Gastrocnemius medialis (tissue), 4 donors: ENCODE results near the gene TRIM69. TPM values are rescaled to one million over a fixed set of nuclear protein-coding genes. Genes with fewer than 3 reads are reported as not detected.
A peak's percentile ranks its signal among the peaks of the same experiment; 100 is the strongest.

ENCODE experiments used
- ATAC-seq, 2 donors: fragments of 150-250 bp; one replicate each; pipeline ENCODE4 v1.9.1; 2016
- DNase-seq, 2 donors: peaks; one replicate each; pipeline ENCODE4 v3.0.0-alpha.2; 2019
- H3K27ac ChIP-seq, 4 donors: fragments of 200-600 bp; sonication (generic); 1 replicate in 1 of 4; 2 replicates in 3 of 4; pipeline ENCODE4 v1.5.1; 2016 to 2018; ENCODE audit warnings: mild to moderate bottlenecking in 2 of 4, moderate library complexity in 1 of 4
- H3K27me3 ChIP-seq, 3 donors: fragments of 200-600 bp; sonication (generic) in 2 of 3; 1 replicate in 1 of 3; 2 replicates in 2 of 3; pipeline versions ENCODE4 v1.5.1 to v1.6.0; 2016 to 2019; ENCODE audit warnings: mild to moderate bottlenecking in 1 of 3, moderate library complexity in 1 of 3
- H3K36me3 ChIP-seq, 2 donors: fragments of 200-600 bp; sonication (generic) in 1 of 2; one replicate each; pipeline ENCODE4 v1.5.1; 2017 to 2018
- H3K4me1 ChIP-seq, 2 donors: fragments of 200-600 bp; sonication (generic) in 1 of 2; one replicate each; pipeline ENCODE4 v1.5.1; 2016 to 2017; ENCODE audit warnings: mild to moderate bottlenecking in 2 of 2
- H3K4me3 ChIP-seq, 4 donors: fragments of 200-600 bp; sonication (generic) in 3 of 4; 1 replicate in 1 of 4; 2 replicates in 3 of 4; pipeline ENCODE4 v1.5.1; 2016 to 2019; ENCODE audit warnings: mild to moderate bottlenecking in 2 of 4
- H3K9me3 ChIP-seq, 3 donors: fragments of 200-600 bp; sonication (generic) in 2 of 3; 1 replicate in 1 of 3; 2 replicates in 2 of 3; pipeline ENCODE4 v1.5.1; 2016 to 2019
- POLR2A ChIP-seq, 2 donors: fragments of 450-650 bp; IDR thresholded peaks; one replicate each; pipeline ENCODE4 v1.6.1; 2017; ENCODE audit warnings: antibody characterized with exemption in 2 of 2, mild to moderate bottlenecking in 2 of 2, moderate library complexity in 2 of 2
- in situ Hi-C, 4 donors: fragments of 200-750 bp; cut with MboI; loops; one replicate each; pipeline versions ENCODE4 v1.15.0 to v1.8.0; 2017; ENCODE audit warnings: low sequenced_read_pairs in 4 of 4
- intact Hi-C: fragments of 100-400 bp; cut with DNase I; formaldehyde crosslinking; loops from one replicate; pipeline ENCODE4 v1.15.1; 2023; ENCODE audit warnings: low total_unique reads
- total RNA-seq, 4 donors: library from RNA; depleted of rRNA; stranded (reverse); fragments of >200 nt; gene quantifications; one replicate each; pipeline versions ENCODE4 v1.1.0 to v1.2.3, GENCODE V29; 2016
- TF ChIP-seq, protein P1 (sequence below), 5 experiments: fragments of 450-650 bp in 3 of 5; fragments of 200-600 bp in 2 of 5; sonication (generic) in 2 of 5; IDR thresholded peaks in 4 of 5; conservative IDR thresholded peaks in 1 of 5; 1 replicate in 4 of 5; 2 replicates in 1 of 5; pipeline ENCODE4 v1.5.1; 2016 to 2019; ENCODE audit warnings: antibody characterized with exemption in 5 of 5, mild to moderate bottlenecking in 3 of 5, moderate library complexity in 3 of 5

TRIM69 gene
- total RNA-seq, 4 donors from 2014 or later = 13.5 to 20.8 (median 17.6) TPM

DNA sequence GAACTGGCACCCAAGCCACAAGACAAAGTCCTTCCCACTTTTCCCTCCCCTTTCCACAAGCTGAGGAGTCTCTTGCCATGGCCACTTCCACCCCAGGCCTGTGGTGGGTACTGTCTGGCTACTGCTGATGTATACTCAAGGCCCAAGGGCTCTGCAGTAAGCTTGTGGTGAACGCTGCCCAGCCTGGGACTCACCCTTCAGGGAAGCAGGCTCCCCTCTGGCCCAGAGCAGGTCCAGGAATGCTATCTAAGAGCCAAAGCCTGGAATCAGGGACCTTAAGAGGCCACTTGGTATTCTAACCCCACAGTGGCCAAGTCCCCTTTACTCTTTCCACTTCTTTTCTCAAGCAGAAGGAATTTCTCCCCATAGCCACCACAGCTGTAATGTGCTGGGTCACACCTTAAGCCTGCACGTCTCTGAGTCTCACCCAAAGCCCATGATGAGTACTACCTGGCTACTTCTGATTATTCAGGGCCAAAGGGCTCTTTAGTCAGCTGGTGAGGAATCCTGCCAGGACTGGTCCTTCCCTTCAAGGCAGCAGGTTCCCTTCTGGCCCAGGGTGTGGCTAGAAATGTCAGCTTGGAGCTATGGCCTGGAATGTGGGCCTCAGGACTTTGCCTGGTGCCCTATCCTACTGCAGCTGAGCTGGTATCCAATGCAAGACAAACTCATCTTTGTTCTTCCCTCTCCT is 29.2 kb upstream of the TRIM69 start:
- ATAC-seq (no peak), DNase-seq (no peak)
- in situ Hi-C loops (loop anchor here in 1 of 4 donors (25.0 kb wide), 1 partner anchor 920 kb away; the partner anchor contains the start of genes ELL3 and SERF2), intact Hi-C loops (no loop called here)
- H3K36me3 ChIP-seq = no peaks in the 10 kb centered on the region
- H3K27ac ChIP-seq = no peak overlapping the region
- no peak for TF ChIP-seq POLR2A (IDR thresholded peaks at IDR 0.05)
- TF ChIP-seq, protein P1, sequence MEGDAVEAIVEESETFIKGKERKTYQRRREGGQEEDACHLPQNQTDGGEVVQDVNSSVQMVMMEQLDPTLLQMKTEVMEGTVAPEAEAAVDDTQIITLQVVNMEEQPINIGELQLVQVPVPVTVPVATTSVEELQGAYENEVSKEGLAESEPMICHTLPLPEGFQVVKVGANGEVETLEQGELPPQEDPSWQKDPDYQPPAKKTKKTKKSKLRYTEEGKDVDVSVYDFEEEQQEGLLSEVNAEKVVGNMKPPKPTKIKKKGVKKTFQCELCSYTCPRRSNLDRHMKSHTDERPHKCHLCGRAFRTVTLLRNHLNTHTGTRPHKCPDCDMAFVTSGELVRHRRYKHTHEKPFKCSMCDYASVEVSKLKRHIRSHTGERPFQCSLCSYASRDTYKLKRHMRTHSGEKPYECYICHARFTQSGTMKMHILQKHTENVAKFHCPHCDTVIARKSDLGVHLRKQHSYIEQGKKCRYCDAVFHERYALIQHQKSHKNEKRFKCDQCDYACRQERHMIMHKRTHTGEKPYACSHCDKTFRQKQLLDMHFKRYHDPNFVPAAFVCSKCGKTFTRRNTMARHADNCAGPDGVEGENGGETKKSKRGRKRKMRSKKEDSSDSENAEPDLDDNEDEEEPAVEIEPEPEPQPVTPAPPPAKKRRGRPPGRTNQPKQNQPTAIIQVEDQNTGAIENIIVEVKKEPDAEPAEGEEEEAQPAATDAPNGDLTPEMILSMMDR (IDR thresholded peaks at IDR 0.05 in 4 of 5, conservative IDR thresholded peaks at IDR 0.05 in 1 of 5) = no peak
- peaks cover 0 to 8% of the 10 kb centered on the region in 2 donors for H3K4me1 ChIP-seq
- H3K4me3 ChIP-seq = no peak overlapping the region
- no peaks in the 10 kb centered on the region for H3K27me3 ChIP-seq
- H3K9me3 ChIP-seq = no peaks in the 10 kb centered on the region

DNA sequence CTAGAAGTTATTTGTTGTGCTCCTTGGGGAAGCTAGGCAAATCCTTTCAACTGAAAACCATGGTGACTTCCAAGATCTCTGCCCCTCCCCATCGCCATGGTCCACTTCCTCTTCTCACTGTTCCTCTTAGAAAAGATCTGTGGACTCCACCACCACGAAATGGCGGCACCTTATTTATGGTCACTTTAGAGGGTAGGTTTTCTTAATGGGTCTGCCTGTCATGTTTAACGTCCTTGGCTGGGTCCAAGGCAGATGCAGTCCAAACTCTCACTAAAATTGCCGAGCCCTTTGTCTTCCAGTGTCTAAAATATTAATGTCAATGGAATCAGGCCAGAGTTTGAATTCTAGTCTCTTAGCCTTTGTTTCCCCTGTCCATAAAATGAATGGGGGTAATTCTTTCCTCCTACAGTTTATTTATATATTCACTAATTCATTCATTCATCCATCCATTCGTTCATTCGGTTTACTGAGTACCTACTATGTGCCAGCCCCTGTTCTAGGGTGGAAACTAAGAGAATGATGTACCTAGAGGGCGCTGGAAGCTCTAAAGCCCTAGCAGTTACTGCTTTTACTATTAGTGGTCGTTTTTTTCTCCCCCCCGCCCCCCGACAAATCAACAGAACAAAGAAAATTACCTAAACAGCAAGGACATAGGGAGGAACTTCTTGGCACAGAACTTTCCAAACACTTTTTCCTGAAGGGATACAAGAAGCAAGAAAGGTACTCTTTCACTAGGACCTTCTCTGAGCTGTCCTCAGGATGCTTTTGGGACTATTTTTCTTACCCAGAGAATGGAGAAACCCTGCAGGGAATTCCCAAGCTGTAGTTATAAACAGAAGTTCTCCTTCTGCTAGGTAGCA is 25.9 kb upstream of the TRIM69 start:
- intact Hi-C loops = loop anchor here (1.0 to 10.0 kb wide), 7 partner anchors 19 to 927 kb away; partner anchors contain the start of genes CTDSPL2, GOLM2, SHF and SPG11
- ATAC-seq (peak; percentile 4 to 6), DNase-seq (peak in 1 of 2 donors; percentile 19)
- peaks cover 0 to 4% of the 10 kb centered on the region in 2 donors for H3K36me3 ChIP-seq
- in situ Hi-C loops = loop anchor here in 1 of 4 donors (5.0 to 25.0 kb wide), 2 partner anchors 48 to 923 kb away; partner anchors contain the start of genes ELL3, SERF2 and SPG11
- H3K4me3 ChIP-seq = peak overlapping the region; percentile 91 to 97 (median 94)
- H3K4me1 ChIP-seq = peaks cover 19 to 21% of the 10 kb centered on the region in 2 donors
- peak overlapping the region; percentile 96 to 99 (median 98) for H3K27ac ChIP-seq
- H3K27me3 ChIP-seq = no peaks in the 10 kb centered on the region
- TF ChIP-seq, protein P1 (IDR thresholded peaks at IDR 0.05 in 4 of 5, conservative IDR thresholded peaks at IDR 0.05 in 1 of 5) = peak in 1 of 5 experiments; percentile 25
- TF ChIP-seq POLR2A (IDR thresholded peaks at IDR 0.05) = peak in 1 of 2 donors; percentile 23
- no peaks in the 10 kb centered on the region for H3K9me3 ChIP-seq

DNA sequence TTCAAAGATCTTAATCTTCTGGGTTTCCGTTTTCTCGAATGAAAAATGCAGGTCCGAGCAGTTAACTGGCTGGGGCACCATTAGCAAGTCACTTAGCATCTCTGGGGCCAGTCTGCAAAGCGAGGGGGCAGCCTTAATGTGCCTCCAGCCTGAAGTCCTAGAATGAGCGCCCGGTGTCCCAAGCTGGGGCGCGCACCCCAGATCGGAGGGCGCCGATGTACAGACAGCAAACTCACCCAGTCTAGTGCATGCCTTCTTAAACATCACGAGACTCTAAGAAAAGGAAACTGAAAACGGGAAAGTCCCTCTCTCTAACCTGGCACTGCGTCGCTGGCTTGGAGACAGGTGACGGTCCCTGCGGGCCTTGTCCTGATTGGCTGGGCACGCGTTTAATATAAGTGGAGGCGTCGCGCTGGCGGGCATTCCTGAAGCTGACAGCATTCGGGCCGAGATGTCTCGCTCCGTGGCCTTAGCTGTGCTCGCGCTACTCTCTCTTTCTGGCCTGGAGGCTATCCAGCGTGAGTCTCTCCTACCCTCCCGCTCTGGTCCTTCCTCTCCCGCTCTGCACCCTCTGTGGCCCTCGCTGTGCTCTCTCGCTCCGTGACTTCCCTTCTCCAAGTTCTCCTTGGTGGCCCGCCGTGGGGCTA is 25.1 kb upstream of the TRIM69 start, which contains the start of the genes B2M and PATL2:
B2M (plus strand) TSS at position 422 of the 647 bp plus-strand sequence; CDS start at position 452, 30 bp downstream.
PATL2 (minus strand) TSS at position 228 of the 647 bp plus-strand sequence. CDS start 34,833 bp downstream, outside the sequence.
- Histone ChIP-seq H3K27ac (peak within 1 kb of the TSS; percentile 96 to 99 (median 98)), H3K36me3 (peaks cover 0 to 12% of the 10 kb centered on the region in 2 donors), H3K4me1 (peaks cover 21 to 25% of the 10 kb centered on the region in 2 donors), H3K4me3 (peak within 1 kb of the TSS; percentile 91 to 97 (median 94)), H3K27me3 (no peaks in the 10 kb centered on the region), H3K9me3 (no peaks in the 10 kb centered on the region)
- in situ Hi-C loops = loop anchor here in 1 of 4 donors (5.0 to 25.0 kb wide), 2 partner anchors 49 to 924 kb away; partner anchors contain the start of genes ELL3, SERF2 and SPG11
- intact Hi-C loops = loop anchor here (1.0 to 10.0 kb wide), 7 partner anchors 18 to 926 kb away; partner anchors contain the start of genes CTDSPL2, GOLM2, SHF and SPG11
- peak; percentile 92 to 97 for DNase-seq
- peak; percentile 98 to 99 for TF ChIP-seq POLR2A (IDR thresholded peaks at IDR 0.05)
- TF ChIP-seq, protein P1 (IDR thresholded peaks at IDR 0.05 in 4 of 5, conservative IDR thresholded peaks at IDR 0.05 in 1 of 5) = no peak
- ATAC-seq = peak; percentile 93 to 95
